Type B pancreatic cell (in vitro differentiated cells): ENCODE data around the gene CCDC107. TPM values are rescaled to one million over a fixed set of nuclear protein-coding genes. Genes with fewer than 3 reads are reported as not detected.
"Not testable (repeated sequence)": the region's sequence is repeated elsewhere in the genome, so short reads cannot be mapped to it uniquely, and the experiment has no call there.

Experiments used
- DNase-seq: peaks from one replicate; pipeline ENCODE4 v3.0.0; 2021; ENCODE audit warnings: mixed read lengths; ENCODE audit not compliant: unreplicated experiment; ENCODE audit errors: extremely low spot score
- H3K27ac Mint-ChIP-seq: 2 replicates; pipeline ENCODE4 v1.8.0; 2021; ENCODE audit warnings: mild to moderate bottlenecking, mixed read lengths
- H3K27me3 Mint-ChIP-seq: 2 replicates; pipeline ENCODE4 v1.8.0; 2021; ENCODE audit warnings: mixed read lengths
- H3K36me3 Mint-ChIP-seq: 2 replicates; pipeline ENCODE4 v1.8.0; 2021; ENCODE audit warnings: mixed read lengths
- H3K4me1 Mint-ChIP-seq: one replicate; pipeline ENCODE4 v1.8.0; 2021; ENCODE audit warnings: mixed read lengths; ENCODE audit not compliant: unreplicated experiment
- H3K4me3 Mint-ChIP-seq: 2 replicates; pipeline ENCODE4 v1.8.0; 2021; ENCODE audit warnings: mild to moderate bottlenecking, mixed read lengths
- H3K9me3 Mint-ChIP-seq: 2 replicates; pipeline ENCODE4 v1.8.0; 2021; ENCODE audit warnings: mixed read lengths
- total RNA-seq: library from RNA; stranded (reverse); gene quantifications from 2 replicates; pipeline ENCODE4 v1.2.1, GENCODE V29; 2021; ENCODE audit warnings: low replicate concordance
- TF ChIP-seq, protein P1 (sequence below): fragments of 200-600 bp; sonication (generic); conservative IDR thresholded peaks from 2 replicates; pipeline ENCODE4 v1.5.0; 2021; ENCODE audit warnings: antibody characterized with exemption, mild to moderate bottlenecking

CCDC107 gene
- total RNA-seq, 1 donor from 2014 or later = 17.2 TPM

DNA sequence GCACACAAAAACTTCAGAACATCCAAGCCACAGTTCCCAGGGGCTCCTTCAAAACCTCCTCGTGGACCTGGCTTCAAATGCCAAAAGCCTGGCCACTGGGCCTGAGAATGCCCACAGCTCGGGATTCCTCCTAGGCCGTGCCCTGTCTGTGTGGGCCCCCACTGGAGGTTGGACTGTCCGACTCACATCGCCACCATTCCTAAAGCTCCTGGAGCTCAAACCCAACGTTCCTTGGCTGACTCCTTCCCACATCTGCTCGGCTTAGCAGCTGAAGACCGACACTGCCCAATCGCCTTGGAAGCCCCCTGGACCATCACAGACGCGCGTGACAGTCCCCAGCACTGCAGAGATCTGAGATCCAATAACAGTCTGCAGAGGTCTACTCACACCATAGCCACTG is 15.0 kb upstream of the CCDC107 start:
- Mint-ChIP-seq H3K9me3 (no peaks in the 10 kb centered on the region), H3K27ac (no peak overlapping the region), H3K4me3 (no peak overlapping the region), H3K4me1 (peaks cover 12% of the 10 kb centered on the region), H3K36me3 (peaks cover 7% of the 10 kb centered on the region), H3K27me3 (no peaks in the 10 kb centered on the region)
- TF ChIP-seq, protein P1, sequence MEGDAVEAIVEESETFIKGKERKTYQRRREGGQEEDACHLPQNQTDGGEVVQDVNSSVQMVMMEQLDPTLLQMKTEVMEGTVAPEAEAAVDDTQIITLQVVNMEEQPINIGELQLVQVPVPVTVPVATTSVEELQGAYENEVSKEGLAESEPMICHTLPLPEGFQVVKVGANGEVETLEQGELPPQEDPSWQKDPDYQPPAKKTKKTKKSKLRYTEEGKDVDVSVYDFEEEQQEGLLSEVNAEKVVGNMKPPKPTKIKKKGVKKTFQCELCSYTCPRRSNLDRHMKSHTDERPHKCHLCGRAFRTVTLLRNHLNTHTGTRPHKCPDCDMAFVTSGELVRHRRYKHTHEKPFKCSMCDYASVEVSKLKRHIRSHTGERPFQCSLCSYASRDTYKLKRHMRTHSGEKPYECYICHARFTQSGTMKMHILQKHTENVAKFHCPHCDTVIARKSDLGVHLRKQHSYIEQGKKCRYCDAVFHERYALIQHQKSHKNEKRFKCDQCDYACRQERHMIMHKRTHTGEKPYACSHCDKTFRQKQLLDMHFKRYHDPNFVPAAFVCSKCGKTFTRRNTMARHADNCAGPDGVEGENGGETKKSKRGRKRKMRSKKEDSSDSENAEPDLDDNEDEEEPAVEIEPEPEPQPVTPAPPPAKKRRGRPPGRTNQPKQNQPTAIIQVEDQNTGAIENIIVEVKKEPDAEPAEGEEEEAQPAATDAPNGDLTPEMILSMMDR = no peak
- no peak for DNase-seq

DNA sequence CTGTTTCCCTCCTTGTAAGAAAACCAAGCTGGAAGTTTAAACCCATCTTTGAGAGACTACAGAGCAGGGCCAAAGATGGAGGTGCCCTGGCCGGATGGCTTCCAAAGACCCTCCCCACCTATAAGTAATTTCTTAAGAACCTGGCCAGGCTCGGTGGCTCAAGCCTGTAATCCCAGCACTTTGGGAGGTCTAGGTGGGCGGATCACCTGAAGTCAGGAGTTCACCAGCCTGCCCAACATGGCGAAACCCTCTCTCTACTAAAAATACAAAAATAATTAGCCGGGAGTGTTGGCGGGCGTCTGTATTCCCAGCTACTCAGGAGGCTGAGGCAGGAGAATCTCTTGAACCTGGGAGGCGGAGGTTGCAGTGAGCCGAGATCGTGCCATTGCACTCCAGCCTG is 12.4 kb upstream of the CCDC107 start:
- H3K9me3 Mint-ChIP-seq, H3K36me3 Mint-ChIP-seq, H3K27me3 Mint-ChIP-seq, DNase-seq: not testable (repeated sequence)
- Mint-ChIP-seq H3K27ac (peak overlapping the region; percentile 98), H3K4me3 (peak overlapping the region; percentile 95), H3K4me1 (peaks cover 17% of the 10 kb centered on the region)

DNA sequence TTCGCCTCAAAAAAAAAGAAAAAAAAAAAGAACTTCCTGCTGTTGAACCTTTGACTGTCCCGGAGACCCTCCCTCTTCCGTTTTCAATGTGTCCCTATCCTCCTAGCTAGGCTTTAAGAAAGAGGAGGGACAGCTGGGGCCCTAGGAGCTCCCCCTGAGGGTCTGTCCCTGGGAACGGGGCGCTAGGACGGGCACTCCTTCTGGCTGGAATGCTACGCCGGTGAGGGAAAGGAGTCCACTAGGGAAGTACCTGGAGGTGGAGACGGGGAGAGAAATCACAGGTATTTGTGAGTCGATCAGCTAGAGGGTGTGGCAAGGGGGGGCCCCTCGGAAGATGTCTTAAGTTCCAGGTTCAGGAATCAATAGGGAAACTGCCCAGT is 11.9 kb upstream of the CCDC107 start:
- Mint-ChIP-seq H3K27ac (peak overlapping the region; percentile 98), H3K4me3 (peak overlapping the region; percentile 95), H3K4me1 (peaks cover 17% of the 10 kb centered on the region), H3K36me3 (peaks cover 4% of the 10 kb centered on the region), H3K9me3 (no peaks in the 10 kb centered on the region), H3K27me3 (no peaks in the 10 kb centered on the region)
- DNase-seq = no peak
- TF ChIP-seq, protein P1 = no peak

DNA sequence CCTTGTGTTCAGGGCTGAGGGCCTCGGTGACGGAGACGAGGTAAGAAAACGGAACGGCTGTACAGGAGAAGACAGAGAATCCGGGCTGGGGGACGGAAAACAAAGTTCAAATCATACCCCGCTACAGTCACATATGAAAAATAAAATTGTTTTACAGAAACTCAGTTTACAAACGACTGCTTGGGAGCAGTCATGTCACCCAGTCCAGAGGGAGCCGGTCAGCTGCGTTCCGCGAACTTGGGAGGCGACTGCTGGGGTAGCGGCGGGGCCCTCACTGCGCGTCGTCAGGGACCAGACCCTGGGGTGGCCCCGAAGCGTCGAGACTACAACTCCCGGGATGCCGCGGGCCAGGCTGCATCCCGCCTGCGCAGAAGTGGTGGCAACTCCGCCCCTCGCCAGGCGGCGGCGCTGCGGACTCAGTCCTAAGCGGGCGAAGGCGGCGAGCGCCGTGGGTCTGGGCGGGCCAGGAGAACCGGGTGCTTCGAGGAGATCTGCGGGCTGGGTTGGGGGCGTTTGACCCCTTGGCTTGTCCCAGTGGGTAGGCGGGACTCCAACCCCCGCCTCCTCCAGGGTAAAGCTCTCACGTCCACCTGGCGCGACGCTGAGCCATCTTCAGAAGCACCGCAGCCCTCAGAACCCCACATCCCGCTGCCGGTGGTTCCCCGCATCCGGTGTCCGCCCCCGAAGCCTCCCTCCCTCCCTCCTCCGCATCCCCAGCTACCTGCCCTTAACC is 11.4 kb upstream of the CCDC107 start:
- Mint-ChIP-seq H3K4me1 (peaks cover 17% of the 10 kb centered on the region), H3K36me3 (peaks cover under 1% of the 10 kb centered on the region), H3K27me3 (no peaks in the 10 kb centered on the region), H3K9me3 (no peaks in the 10 kb centered on the region), H3K4me3 (peak overlapping the region; percentile 95), H3K27ac (peak overlapping the region; percentile 98)
- TF ChIP-seq, protein P1 = peak; percentile 91
- DNase-seq = peak; percentile 95

DNA sequence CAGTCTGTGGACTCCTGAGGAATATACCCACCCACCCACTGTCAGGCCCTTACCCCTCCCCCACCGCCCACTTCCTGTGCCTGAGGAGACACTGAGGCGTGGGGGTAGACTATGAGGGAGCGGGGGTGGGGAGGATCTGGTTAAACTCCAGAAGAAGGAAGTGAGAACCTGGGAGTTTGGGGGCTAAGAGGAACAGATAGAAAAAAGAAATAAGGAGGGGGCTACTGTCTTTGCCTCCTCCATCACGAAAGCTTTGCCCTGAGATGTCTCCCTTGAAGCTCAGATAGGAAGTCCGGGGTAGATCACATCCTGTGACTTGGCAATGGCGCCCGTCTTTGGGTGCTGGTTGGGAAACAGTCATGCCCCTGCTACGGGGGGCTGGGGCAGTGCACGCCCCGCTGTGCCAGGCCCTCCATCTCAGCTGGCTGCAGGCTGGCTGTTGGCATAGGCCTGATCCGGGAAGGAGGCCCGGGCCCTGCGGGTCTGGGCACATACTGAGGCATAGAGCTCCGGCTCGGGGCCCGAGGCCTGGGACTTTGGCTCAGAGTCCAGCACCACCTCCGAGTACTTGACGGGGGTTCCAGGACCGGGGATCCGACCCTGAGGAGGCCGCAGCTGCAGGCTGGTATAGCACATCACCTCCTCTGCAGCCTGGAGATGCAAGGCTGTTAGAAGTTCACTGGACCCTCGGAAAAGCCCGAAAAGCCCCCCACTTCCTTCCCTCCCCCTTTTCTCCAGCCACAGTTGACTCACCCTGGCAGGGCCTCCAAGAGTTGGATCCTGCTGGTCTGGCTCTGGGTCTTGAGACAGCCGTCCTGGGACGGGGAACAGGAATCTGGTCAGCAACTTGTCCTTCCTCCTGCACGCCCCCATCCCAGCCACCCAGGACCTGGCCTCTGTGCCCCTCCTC is 8.4 kb upstream of the CCDC107 start:
- Mint-ChIP-seq H3K9me3 (no peaks in the 10 kb centered on the region), H3K4me3 (no peak overlapping the region), H3K27ac (no peak overlapping the region), H3K27me3 (no peaks in the 10 kb centered on the region), H3K36me3 (no peaks in the 10 kb centered on the region), H3K4me1 (peaks cover 17% of the 10 kb centered on the region)
- TF ChIP-seq, protein P1 = no peak
- no peak for DNase-seq
